Karpas-422 (cell line): ENCODE measurements around the gene PAX6. TPM values are rescaled to one million over a fixed set of nuclear protein-coding genes. Genes with fewer than 3 reads are reported as not detected.
A peak's percentile ranks its signal among the peaks of the same experiment; 100 is the strongest.

Source experiments
- DNase-seq: peaks from one replicate; pipeline ENCODE4 v3.0.0-alpha.2; 2015
- H2AFZ ChIP-seq: fragments of 200-600 bp; sonication (generic); 2 replicates; pipeline ENCODE4 v1.6.1; 2014; ENCODE audit warnings: antibody characterized with exemption, low read length, mixed read lengths
- H3K27ac ChIP-seq: fragments of 200-600 bp; sonication (generic); 2 replicates; pipeline ENCODE4 v1.5.1; 2014; ENCODE audit warnings: mild to moderate bottlenecking, low read length, moderate library complexity
- H3K27me3 ChIP-seq: fragments of 200-600 bp; sonication (generic); 2 replicates; pipeline ENCODE4 v1.6.1; 2014; ENCODE audit warnings: low read length, mixed read lengths
- H3K36me3 ChIP-seq: fragments of 200-600 bp; sonication (generic); 2 replicates; pipeline ENCODE4 v1.6.1; 2014; ENCODE audit warnings: low read length, mixed read lengths; ENCODE audit not compliant: insufficient read depth
- H3K4me1 ChIP-seq: fragments of 200-600 bp; sonication (generic); 2 replicates; pipeline ENCODE4 v1.6.1; 2014; ENCODE audit warnings: mild to moderate bottlenecking, low read length, mixed read lengths
- H3K4me2 ChIP-seq: fragments of 200-600 bp; sonication (generic); 2 replicates; pipeline ENCODE4 v1.6.1; 2014; ENCODE audit warnings: low read length, low read depth, mild to moderate bottlenecking; ENCODE audit not compliant: poor library complexity, severe bottlenecking
- H3K4me3 ChIP-seq: fragments of 200-600 bp; sonication (generic); 2 replicates; pipeline ENCODE4 v1.5.1; 2014; ENCODE audit warnings: mild to moderate bottlenecking, antibody characterized with exemption, low read length, mixed read lengths
- H3K79me2 ChIP-seq: fragments of 200-600 bp; sonication (generic); 2 replicates; pipeline ENCODE4 v1.6.1; 2014; ENCODE audit warnings: mild to moderate bottlenecking, low read length, mixed read lengths
- H3K9ac ChIP-seq: fragments of 200-600 bp; sonication (generic); 2 replicates; pipeline ENCODE4 v1.6.0; 2014; ENCODE audit warnings: low read length
- H3K9me2 ChIP-seq: fragments of 200-600 bp; sonication (generic), shearing (Covaris generic); replicated peaks from 2 replicates; pipeline ENCODE4 v1.6.0; 2014; ENCODE audit warnings: mild to moderate bottlenecking, low read length, moderate library complexity; ENCODE audit not compliant: insufficient read depth
- H3K9me3 ChIP-seq: fragments of 300-700, 200-600 bp; sonication (generic); 2 replicates; pipeline ENCODE4 v1.6.1; 2014; ENCODE audit warnings: low read length, mixed read lengths
- H4K20me1 ChIP-seq: fragments of 200-600 bp; sonication (generic); 2 replicates; pipeline ENCODE4 v1.6.1; 2014; ENCODE audit warnings: mild to moderate bottlenecking, antibody characterized with exemption, low read length, low read depth; ENCODE audit not compliant: insufficient read depth
- total RNA-seq: library from RNA; depleted of rRNA; stranded (reverse); fragments of >200 nt; shearing (Covaris generic); gene quantifications from 2 replicates; pipeline ENCODE4 v1.2.3, GENCODE V29; 2014; ENCODE audit warnings: low replicate concordance; rRNA removed

PAX6 gene
- total RNA-seq: 0.61 and 5.9 TPM in 2 replicates

GRCh38 chr11:31810779-31811647 is at the start of gene PAX6:
Gene PAX6 (minus strand): TSS chr11:31811322. CDS start chr11:31806411, 4,911 bp downstream.
- Histone ChIP-seq H3K27me3 (no peaks in the 10 kb centered on the region), H2AFZ (no peak within 1 kb of the TSS), H3K4me2 (no peak within 1 kb of the TSS), H3K27ac (no peak within 1 kb of the TSS), H3K9me3 (no peaks in the 10 kb centered on the region), H3K79me2 (no peaks in the 10 kb centered on the region), H3K9ac (no peak within 1 kb of the TSS), H3K36me3 (no peaks in the 10 kb centered on the region), H3K4me3 (no peak within 1 kb of the TSS), H4K20me1 (no peaks in the 10 kb centered on the region), H3K9me2 (no peaks in the 10 kb centered on the region), H3K4me1 (no peaks in the 10 kb centered on the region)
- DNase-seq: no peak

GRCh38 chr11:31860391-31860790 is 49.3 kb upstream of the PAX6 start:
- H3K27me3 ChIP-seq: no peaks in the 10 kb centered on the region
- DNase-seq: peak; percentile 28
- no peaks in the 10 kb centered on the region for H3K9me2 ChIP-seq
- H3K4me2 ChIP-seq: no peak overlapping the region
- no peak overlapping the region for H3K27ac ChIP-seq
- no peaks in the 10 kb centered on the region for H3K79me2 ChIP-seq
- H3K4me3 ChIP-seq: no peak overlapping the region
- no peaks in the 10 kb centered on the region for H3K36me3 ChIP-seq
- H3K9me3 ChIP-seq: no peaks in the 10 kb centered on the region
- H3K4me1 ChIP-seq: no peaks in the 10 kb centered on the region
- H3K9ac ChIP-seq: no peak overlapping the region
- H4K20me1 ChIP-seq: no peaks in the 10 kb centered on the region
- H2AFZ ChIP-seq: no peak overlapping the region

- H3K27me3 ChIP-seq: no peaks in the 10 kb centered on the region
- DNase-seq: no peak
- H4K20me1 ChIP-seq: no peaks in the 10 kb centered on the region
- no peaks in the 10 kb centered on the region for H3K9me3 ChIP-seq
- H3K9me2 ChIP-seq: no peaks in the 10 kb centered on the region
- H3K36me3 ChIP-seq: no peaks in the 10 kb centered on the region
- H3K4me3 ChIP-seq: no peak overlapping the region
- no peak overlapping the region for H3K27ac ChIP-seq
- no peak overlapping the region for H2AFZ ChIP-seq
- no peaks in the 10 kb centered on the region for H3K79me2 ChIP-seq
- no peaks in the 10 kb centered on the region for H3K4me1 ChIP-seq
- no peak overlapping the region for H3K9ac ChIP-seq
- no peak overlapping the region for H3K4me2 ChIP-seq
Measured at GRCh38 chr11:31856248-31856647, 45.1 kb upstream of the PAX6 start.

- Histone ChIP-seq H3K4me1 (no peaks in the 10 kb centered on the region), H4K20me1 (no peaks in the 10 kb centered on the region), H3K36me3 (no peaks in the 10 kb centered on the region), H3K79me2 (no peaks in the 10 kb centered on the region), H3K9me2 (no peaks in the 10 kb centered on the region), H3K9ac (no peak overlapping the region), H3K27ac (no peak overlapping the region), H3K27me3 (no peaks in the 10 kb centered on the region), H3K4me2 (no peak overlapping the region), H2AFZ (no peak overlapping the region), H3K9me3 (no peaks in the 10 kb centered on the region), H3K4me3 (no peak overlapping the region)
- no peak for DNase-seq
Measured at GRCh38 chr11:31855466-31855865, 44.3 kb upstream of the PAX6 start.

- Histone ChIP-seq H3K9me3 (no peaks in the 10 kb centered on the region), H3K9ac (no peak overlapping the region), H3K4me1 (no peaks in the 10 kb centered on the region), H3K4me2 (no peak overlapping the region), H3K27ac (no peak overlapping the region), H2AFZ (no peak overlapping the region), H3K79me2 (no peaks in the 10 kb centered on the region), H3K4me3 (no peak overlapping the region), H4K20me1 (no peaks in the 10 kb centered on the region), H3K36me3 (no peaks in the 10 kb centered on the region), H3K27me3 (no peaks in the 10 kb centered on the region), H3K9me2 (no peaks in the 10 kb centered on the region)
- DNase-seq: no peak
Measured at GRCh38 chr11:31850365-31850764, 39.2 kb upstream of the PAX6 start.

- Histone ChIP-seq H3K9me3 (no peaks in the 10 kb centered on the region), H3K36me3 (no peaks in the 10 kb centered on the region), H3K79me2 (no peaks in the 10 kb centered on the region), H3K4me2 (no peak overlapping the region), H3K27me3 (no peaks in the 10 kb centered on the region), H3K9me2 (no peaks in the 10 kb centered on the region), H3K4me1 (no peaks in the 10 kb centered on the region), H3K9ac (no peak overlapping the region), H2AFZ (no peak overlapping the region), H3K4me3 (no peak overlapping the region), H3K27ac (no peak overlapping the region), H4K20me1 (no peaks in the 10 kb centered on the region)
- DNase-seq: no peak
Measured at GRCh38 chr11:31847761-31848160, 36.6 kb upstream of the PAX6 start.

GRCh38 chr11:31845331-31845730 is 34.2 kb upstream of the PAX6 start:
- Histone ChIP-seq H3K4me1 (no peaks in the 10 kb centered on the region), H3K9ac (no peak overlapping the region), H3K36me3 (no peaks in the 10 kb centered on the region), H3K79me2 (no peaks in the 10 kb centered on the region), H3K9me3 (no peaks in the 10 kb centered on the region), H3K27me3 (no peaks in the 10 kb centered on the region), H3K4me2 (no peak overlapping the region), H4K20me1 (no peaks in the 10 kb centered on the region), H3K4me3 (no peak overlapping the region), H2AFZ (no peak overlapping the region), H3K27ac (no peak overlapping the region), H3K9me2 (no peaks in the 10 kb centered on the region)
- DNase-seq: no peak

GRCh38 chr11:31844351-31844750 is 33.2 kb upstream of the PAX6 start:
- Histone ChIP-seq H3K36me3 (no peaks in the 10 kb centered on the region), H3K9me2 (no peaks in the 10 kb centered on the region), H4K20me1 (no peaks in the 10 kb centered on the region), H3K4me1 (no peaks in the 10 kb centered on the region), H3K79me2 (no peaks in the 10 kb centered on the region), H3K9ac (no peak overlapping the region), H3K27me3 (no peaks in the 10 kb centered on the region), H3K4me3 (no peak overlapping the region), H2AFZ (no peak overlapping the region), H3K4me2 (no peak overlapping the region), H3K9me3 (no peaks in the 10 kb centered on the region), H3K27ac (no peak overlapping the region)
- no peak for DNase-seq
